Epithelial cell of esophagus (primary cell): ENCODE measurements around the gene RABGGTA.
"Not testable (repeated sequence)": the region's sequence is repeated elsewhere in the genome, so short reads cannot be mapped to it uniquely, and the experiment has no call there.

ENCODE experiments used
- DNase-seq: peaks from one replicate; pipeline ENCODE4 v3.0.0; 2010; ENCODE audit warnings: low read depth
- H3K4me3 ChIP-seq: 2 replicates; pipeline ENCODE4 v1.5.1; 2011; ENCODE audit warnings: mild to moderate bottlenecking, low read length, control low read depth
- CTCF ChIP-seq: IDR thresholded peaks from 2 replicates; pipeline ENCODE4 v1.5.1; 2011; ENCODE audit warnings: low read depth, mild to moderate bottlenecking, low read length, control low read depth, inconsistent platforms; ENCODE audit not compliant: insufficient read depth; ENCODE audit errors: missing control alignments

RABGGTA gene

GRCh38 chr14:24232121-24232644, 39.2 kb downstream of the RABGGTA start, which contains the start of gene NEDD8:
NEDD8 (minus strand) TSS chr14:24232367; CDS start chr14:24232267, 100 bp downstream.
- H3K4me3 ChIP-seq, result peak within 1 kb of the TSS; percentile 95
- no peak for TF ChIP-seq CTCF
- peak; percentile 99 for DNase-seq

GRCh38 chr14:24231263-24232120, 39.9 kb downstream of the RABGGTA start:
- DNase-seq, result peak; percentile 55
- peak overlapping the region; percentile 95 for H3K4me3 ChIP-seq
- no peak for TF ChIP-seq CTCF

- DNase-seq, result no peak
- H3K4me3 ChIP-seq, result no peak overlapping the region
- TF ChIP-seq CTCF, result no peak
Measured at GRCh38 chr14:24228902-24229301, 42.5 kb downstream of the RABGGTA start.

GRCh38 chr14:24226473-24226872, 44.9 kb downstream of the RABGGTA start:
- DNase-seq, result no peak
- H3K4me3 ChIP-seq, result no peak overlapping the region
- no peak for TF ChIP-seq CTCF

- DNase-seq, result peak; percentile 86
- TF ChIP-seq CTCF, result no peak
- no peak overlapping the region for H3K4me3 ChIP-seq
Measured at GRCh38 chr14:24224618-24225071, 46.8 kb downstream of the RABGGTA start.

- DNase-seq, H3K4me3 ChIP-seq: not testable (repeated sequence)
Measured at GRCh38 chr14:24222987-24223386, 48.4 kb downstream of the RABGGTA start.

- no peak for DNase-seq
- no peak overlapping the region for H3K4me3 ChIP-seq
- no peak for TF ChIP-seq CTCF
Measured at GRCh38 chr14:24219521-24219920, 51.9 kb downstream of the RABGGTA start.
